Smooth muscle cell (in vitro differentiated cells): ENCODE measurements around the gene FJX1. TPM values are rescaled to one million over a fixed set of nuclear protein-coding genes. Genes with fewer than 3 reads are reported as not detected.

Source experiments
- DNase-seq: peaks from one replicate; lab custom pipeline; 2025; ENCODE audit not compliant: unreplicated experiment; lab: John Stamatoyannopoulos, UW
- H2AFZ ChIP-seq: fragments of 200-600 bp; sonication (generic); 2 replicates; pipeline ENCODE4 v1.6.0; 2016; ENCODE audit warnings: antibody characterized with exemption, low read depth, mild to moderate bottlenecking
- H3F3A ChIP-seq: fragments of 200-600 bp; sonication (generic); 2 replicates; pipeline ENCODE4 v1.6.0; 2017; ENCODE audit warnings: antibody characterized with exemption, low read depth
- H3K27ac ChIP-seq: fragments of 200-600 bp; sonication (generic); 2 replicates; pipeline ENCODE4 v1.5.1; 2016; ENCODE audit warnings: low read depth, mild to moderate bottlenecking
- H3K27me3 ChIP-seq: fragments of 200-600 bp; sonication (generic); 2 replicates; pipeline ENCODE4 v1.6.1; 2016; ENCODE audit warnings: low read depth, mild to moderate bottlenecking
- H3K36me3 ChIP-seq: fragments of 200-600 bp; sonication (generic); 2 replicates; pipeline ENCODE4 v1.5.1; 2016; ENCODE audit warnings: low read depth
- H3K4me1 ChIP-seq: fragments of 200-600 bp; sonication (generic); 2 replicates; pipeline ENCODE4 v1.5.1; 2016; ENCODE audit warnings: low read depth
- H3K4me2 ChIP-seq: fragments of 200-600 bp; sonication (generic); 2 replicates; pipeline ENCODE4 v1.6.0; 2016; ENCODE audit warnings: mild to moderate bottlenecking
- H3K4me3 ChIP-seq: fragments of 200-600 bp; sonication (generic); 2 replicates; pipeline ENCODE4 v1.5.1; 2016; ENCODE audit warnings: mild to moderate bottlenecking
- H3K79me2 ChIP-seq: fragments of 200-600 bp; sonication (generic); 2 replicates; pipeline ENCODE4 v1.6.0; 2016; ENCODE audit warnings: low read depth, mild to moderate bottlenecking
- H3K9ac ChIP-seq: fragments of 200-600 bp; sonication (generic); 2 replicates; pipeline ENCODE4 v1.6.0; 2016; ENCODE audit warnings: low read depth
- H3K9me3 ChIP-seq: fragments of 200-600 bp; sonication (generic); replicated peaks from 2 replicates; pipeline ENCODE4 v1.5.1; 2016; ENCODE audit warnings: low read depth
- H4K20me1 ChIP-seq: fragments of 200-600 bp; sonication (generic); 2 replicates; pipeline ENCODE4 v1.6.0; 2016; ENCODE audit warnings: low read depth
- CTCF ChIP-seq: fragments of 200-600 bp; sonication (generic); IDR thresholded peaks from 2 replicates; pipeline ENCODE4 v1.5.1; 2017; ENCODE audit warnings: borderline replicate concordance, mild to moderate bottlenecking, antibody characterized with exemption; ENCODE audit not compliant: insufficient read depth, poor library complexity, severe bottlenecking
- WGBS: methylation state at CpG from one replicate; pipeline ENCODE4 v1.1.7; 2016; ENCODE audit warnings: low lambda C conversion rate; 5-methylcytosine and 5-hydroxymethylcytosine counted together
- polyA plus RNA-seq: library from polyadenylated mRNA; unstranded; fragments of >200 nt; fragmentation: Nextera tagmentation; extraction: Ambion mirVana; gene quantifications from 2 replicates; pipeline ENCODE4 v1.2.1, GENCODE V29; 2016
- total RNA-seq: library from RNA; depleted of rRNA; stranded (reverse); fragments of >200 nt; gene quantifications from 2 replicates; pipeline ENCODE4 v1.2.3, GENCODE V29; 2014

Gene FJX1
- total and polyA plus RNA-seq, 2 experiments from 2014 or later = 28.3 to 44.5 TPM

GRCh38 chr11:35654711-35655110 is 36.5 kb downstream of the FJX1 start:
- DNase-seq = no peak
- 27% methylated on average over 6 of the region's 6 CpGs for WGBS
- H2AFZ ChIP-seq = peak overlapping the region; percentile 83

GRCh38 chr11:35655254-35655653 is 37.0 kb downstream of the FJX1 start:
- Histone ChIP-seq H2AFZ (peak overlapping the region; percentile 83), H3K4me1 (peaks cover 19% of the 10 kb centered on the region), H3K27me3 (no peaks in the 10 kb centered on the region), H3K4me3 (no peak overlapping the region), H3K27ac (no peak overlapping the region), H3K79me2 (no peaks in the 10 kb centered on the region), H3K4me2 (no peak overlapping the region), H3K9ac (no peak overlapping the region), H4K20me1 (no peaks in the 10 kb centered on the region), H3K9me3 (no peaks in the 10 kb centered on the region), H3F3A (no peaks in the 10 kb centered on the region), H3K36me3 (no peaks in the 10 kb centered on the region)
- 71% methylated on average over 1 of the region's 1 CpG for WGBS
- TF ChIP-seq CTCF = no peak
- DNase-seq = no peak

More at GRCh38 chr11:35654711-35655110, 36.5 kb downstream of the FJX1 start:
- H4K20me1 ChIP-seq = no peaks in the 10 kb centered on the region
- H3K9ac ChIP-seq = no peak overlapping the region
- H3K4me1 ChIP-seq = peaks cover 19% of the 10 kb centered on the region
- H3K9me3 ChIP-seq = no peaks in the 10 kb centered on the region
- no peaks in the 10 kb centered on the region for H3K79me2 ChIP-seq
- no peak overlapping the region for H3K4me3 ChIP-seq
- H3K27ac ChIP-seq = no peak overlapping the region
- H3F3A ChIP-seq = no peaks in the 10 kb centered on the region
- H3K27me3 ChIP-seq = no peaks in the 10 kb centered on the region
- no peak for TF ChIP-seq CTCF
- H3K4me2 ChIP-seq = peak overlapping the region; percentile 72
- H3K36me3 ChIP-seq = no peaks in the 10 kb centered on the region

GRCh38 chr11:35655856-35656255 is 37.6 kb downstream of the FJX1 start:
- Histone ChIP-seq H3K27me3 (no peaks in the 10 kb centered on the region), H3K27ac (no peak overlapping the region), H3K4me3 (no peak overlapping the region), H4K20me1 (no peaks in the 10 kb centered on the region), H3F3A (no peaks in the 10 kb centered on the region), H3K9me3 (no peaks in the 10 kb centered on the region), H3K4me1 (peaks cover 19% of the 10 kb centered on the region), H3K9ac (no peak overlapping the region), H3K4me2 (no peak overlapping the region), H3K36me3 (no peaks in the 10 kb centered on the region), H2AFZ (no peak overlapping the region), H3K79me2 (no peaks in the 10 kb centered on the region)
- no peak for TF ChIP-seq CTCF
- no peak for DNase-seq
- WGBS = 89% methylated on average over 4 of the region's 4 CpGs
